GM21423 (cell line): Measurements from ENCODE around the gene DCBLD1.

Experiments
- ATAC-seq: cut with Tn5 transposase; IDR thresholded peaks from one replicate; pipeline ENCODE4 v1.9.1; 2021; ENCODE audit warnings: mild to moderate bottlenecking, moderate library complexity; ENCODE audit not compliant: unreplicated experiment

The DCBLD1 gene

GRCh38 chr6:117555262-117555849, 72.9 kb downstream of the DCBLD1 start:
- no peak for ATAC-seq

GRCh38 chr6:117555882-117556498, 73.5 kb downstream of the DCBLD1 start:
- ATAC-seq: no peak

- ATAC-seq: no peak
These were observed 75.5 kb downstream of the DCBLD1 start for GRCh38 chr6:117557951-117558350.

GRCh38 chr6:117558818-117559217, 76.3 kb downstream of the DCBLD1 start:
- ATAC-seq: no peak

- ATAC-seq: no peak
These were observed 76.8 kb downstream of the DCBLD1 start for GRCh38 chr6:117559299-117559698.

GRCh38 chr6:117561128-117561527, 78.7 kb downstream of the DCBLD1 start:
- ATAC-seq: no peak

GRCh38 chr6:117564681-117565080, 82.2 kb downstream of the DCBLD1 start:
- no peak for ATAC-seq

GRCh38 chr6:117568247-117568646, 85.8 kb downstream of the DCBLD1 start:
- no peak for ATAC-seq

GRCh38 chr6:117568831-117569410, 86.4 kb downstream of the DCBLD1 start:
- ATAC-seq: no peak

- ATAC-seq: no peak
These were observed 90.7 kb downstream of the DCBLD1 start for GRCh38 chr6:117573006-117573680.

GRCh38 chr6:117574198-117574597, 91.7 kb downstream of the DCBLD1 start:
- no peak for ATAC-seq

GRCh38 chr6:117585647-117586046, 103.2 kb downstream of the DCBLD1 start:
- ATAC-seq: no peak

- no peak for ATAC-seq
These were observed 108.0 kb downstream of the DCBLD1 start for GRCh38 chr6:117590447-117590846.

- ATAC-seq: no peak
These were observed 108.9 kb downstream of the DCBLD1 start for GRCh38 chr6:117591405-117591804.

- no peak for ATAC-seq
These were observed 110.7 kb downstream of the DCBLD1 start for GRCh38 chr6:117592983-117593759.

- ATAC-seq: no peak
These were observed 112.8 kb downstream of the DCBLD1 start for GRCh38 chr6:117595099-117595923.

- no peak for ATAC-seq
These were observed 115.3 kb downstream of the DCBLD1 start for GRCh38 chr6:117597755-117598154.
